Occipital lobe (tissue), 2 donors: ENCODE results near the gene GLT6D1. TPM values are rescaled to one million over a fixed set of nuclear protein-coding genes. Genes with fewer than 3 reads are reported as not detected.

ENCODE experiments used
- DNase-seq: peaks from one replicate; lab custom pipeline; 2025; lab: John Stamatoyannopoulos, UW
- total RNA-seq: library from RNA; depleted of rRNA; stranded (reverse); fragments of >200 nt; gene quantifications from one replicate; pipeline ENCODE4 v1.2.3, GENCODE V29; 2014

The GLT6D1 gene
- total RNA-seq, 1 donor from 2014 or later, result not detected

GRCh38 chr9:135586601-135587109, 52.7 kb downstream of the GLT6D1 start:
- no peak for DNase-seq

GRCh38 chr9:135584934-135585333, 54.4 kb downstream of the GLT6D1 start:
- no peak for DNase-seq

- DNase-seq, result no peak
Observed at GRCh38 chr9:135584371-135584770, 55.0 kb downstream of the GLT6D1 start.

- DNase-seq, result no peak
Observed at GRCh38 chr9:135583688-135584011, 55.7 kb downstream of the GLT6D1 start.

GRCh38 chr9:135582966-135583687, 56.2 kb downstream of the GLT6D1 start:
- DNase-seq, result no peak

- DNase-seq, result no peak
Observed at GRCh38 chr9:135582541-135582940, 56.8 kb downstream of the GLT6D1 start.

GRCh38 chr9:135581636-135582426, 57.5 kb downstream of the GLT6D1 start:
- no peak for DNase-seq

- no peak for DNase-seq
Observed at GRCh38 chr9:135580664-135581380, 58.5 kb downstream of the GLT6D1 start.

GRCh38 chr9:135579889-135580660, 59.3 kb downstream of the GLT6D1 start:
- DNase-seq, result no peak

GRCh38 chr9:135579356-135579755, 60.0 kb downstream of the GLT6D1 start:
- no peak for DNase-seq

- DNase-seq, result no peak
Observed at GRCh38 chr9:135577256-135577655, 62.1 kb downstream of the GLT6D1 start.

GRCh38 chr9:135575995-135576631, 63.2 kb downstream of the GLT6D1 start:
- DNase-seq, result no peak

GRCh38 chr9:135574943-135575342, 64.4 kb downstream of the GLT6D1 start:
- no peak for DNase-seq

- DNase-seq, result no peak
Observed at GRCh38 chr9:135574331-135574730, 65.0 kb downstream of the GLT6D1 start.

Other genes starting within 250 kb of the GLT6D1 start
- gene PPP1R26, start 159.8 kb downstream of the GLT6D1 start, total RNA-seq, result 38.5 TPM
- gene MRPS2, start 138.9 kb downstream of the GLT6D1 start, total RNA-seq, result 9.7 TPM
- not detected for gene LCN1, start 118.1 kb downstream of the GLT6D1 start, total RNA-seq
- not detected for gene OBP2A, start 93.4 kb downstream of the GLT6D1 start, total RNA-seq
- gene PAEP, start 77.8 kb downstream of the GLT6D1 start, total RNA-seq, result not detected
- not detected for gene LCN9, start 23.8 kb upstream of the GLT6D1 start, total RNA-seq
- not detected for gene SOHLH1, start 59.9 kb upstream of the GLT6D1 start, total RNA-seq
- gene KCNT1, start 62.6 kb upstream of the GLT6D1 start, total RNA-seq, result 2.7 TPM